ENCODE data around the gene MAPK10.
A peak's percentile ranks its signal among the peaks of the same experiment; 100 is the strongest.
"Not testable (repeated sequence)": the region's sequence is repeated elsewhere in the genome, so short reads cannot be mapped to it uniquely, and the experiment has no call there.

The MAPK10 gene

GRCh38 chr4:86174506-86174905, 185.3 kb downstream of the MAPK10 start:
- no peak for DNase-seq

GRCh38 chr4:86168335-86168734, 191.5 kb downstream of the MAPK10 start:
- not testable (repeated sequence) for DNase-seq

DNA sequence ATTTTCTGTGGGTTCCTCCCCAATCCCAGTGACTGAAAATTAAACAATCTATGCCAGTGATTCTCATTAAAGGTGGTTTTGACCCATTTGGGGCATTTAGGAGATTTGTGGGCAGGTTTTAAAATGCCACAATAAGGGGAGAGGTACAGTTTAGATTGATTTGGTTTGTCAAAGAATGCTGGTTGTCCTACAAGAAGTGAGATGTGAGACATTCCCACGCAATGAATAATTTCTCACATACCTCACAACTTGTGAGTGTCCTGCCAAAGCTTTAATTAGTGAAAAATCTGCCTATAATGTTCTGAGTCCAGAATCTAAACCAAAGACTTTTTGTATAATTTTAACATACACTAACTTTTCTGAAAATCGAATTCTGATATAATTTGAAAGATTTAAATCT, 199.4 kb downstream of the MAPK10 start:
- no peak for DNase-seq

GRCh38 chr4:86159216-86159615, 200.6 kb downstream of the MAPK10 start:
- no peak for DNase-seq

GRCh38 chr4:86156531-86156930, 203.3 kb downstream of the MAPK10 start:
- DNase-seq: no peak

GRCh38 chr4:86155766-86156165, 204.1 kb downstream of the MAPK10 start:
- no peak for DNase-seq

DNA sequence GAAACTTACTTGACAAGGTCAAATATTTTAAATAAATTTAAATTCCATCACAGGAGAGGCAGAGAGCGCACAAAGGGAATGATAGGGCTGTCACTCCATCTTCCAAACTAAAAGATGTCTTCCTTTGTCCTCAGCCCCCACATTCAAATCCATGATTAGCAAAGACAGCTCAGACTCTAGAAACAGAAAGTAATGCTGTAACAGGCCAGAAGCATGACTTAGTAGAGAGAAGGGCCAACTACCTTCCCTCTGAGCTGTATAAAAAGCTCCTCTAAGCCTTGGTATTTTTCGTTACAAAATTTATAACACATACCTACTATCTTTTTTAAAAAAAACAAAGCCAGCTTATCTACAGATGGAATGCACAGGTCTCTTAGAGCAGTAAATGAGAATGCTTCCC, 207.4 kb downstream of the MAPK10 start:
- DNase-seq: no peak

DNA sequence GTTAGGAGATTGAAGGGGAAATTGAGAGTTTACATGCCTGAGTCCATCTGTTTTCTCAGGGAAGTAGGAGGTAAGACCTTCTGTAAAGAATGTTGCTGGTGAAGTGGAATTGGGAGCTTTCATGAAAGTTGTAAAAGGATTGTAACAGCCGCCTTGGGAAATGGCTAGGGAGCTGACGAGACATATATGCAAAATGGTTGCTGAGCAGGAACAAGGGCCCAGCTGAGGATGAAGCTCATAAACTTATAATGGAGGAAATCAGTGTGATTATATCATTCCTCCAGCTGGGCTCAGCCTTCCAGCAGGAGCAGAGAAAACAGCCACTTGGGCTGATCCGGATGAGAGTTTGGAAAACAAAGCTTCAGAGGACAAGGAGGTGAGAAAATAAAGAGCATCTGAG, 208.7 kb downstream of the MAPK10 start:
- DNase-seq: no peak

GRCh38 chr4:86141161-86141560, 218.7 kb downstream of the MAPK10 start:
- DNase-seq: peak; percentile 60

DNA sequence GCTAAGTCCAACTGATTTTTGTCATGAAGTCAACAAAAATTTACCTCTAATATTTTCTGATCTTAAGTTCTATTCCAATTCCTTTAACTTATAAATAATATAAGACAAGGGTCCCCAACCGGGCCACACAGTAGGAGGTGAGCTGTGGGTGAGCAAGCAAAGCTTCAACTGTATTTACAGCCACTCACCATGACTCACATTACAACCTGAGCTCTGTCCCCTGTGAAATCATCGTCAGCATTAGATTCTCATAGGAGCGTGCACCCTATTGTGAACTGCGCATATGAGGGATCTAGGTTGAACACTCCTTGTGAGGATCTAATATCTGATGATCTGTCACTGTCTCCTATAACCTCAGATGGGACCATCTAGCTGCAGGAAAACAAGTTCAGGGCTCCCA, 227.4 kb downstream of the MAPK10 start:
- DNase-seq: no peak

DNA sequence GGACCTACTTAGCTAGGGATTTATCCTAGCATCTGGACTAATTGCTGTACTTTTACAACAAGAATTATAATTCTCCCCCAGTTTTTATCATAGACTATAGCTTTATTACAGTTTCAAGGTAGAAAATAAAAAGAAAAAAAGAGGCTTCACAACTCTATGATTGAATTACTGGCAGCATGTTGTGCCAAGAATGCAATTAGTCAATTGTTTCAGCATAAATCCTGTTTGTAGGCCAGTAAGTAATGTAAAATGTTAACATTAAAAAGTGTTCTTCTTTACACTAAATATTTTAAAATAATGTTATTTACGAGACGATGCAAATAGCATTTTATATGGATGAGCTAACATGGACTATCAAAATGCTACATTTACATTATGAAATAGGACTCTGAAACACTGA, 228.4 kb downstream of the MAPK10 start:
- DNase-seq: no peak

- DNase-seq: no peak
These were observed 229.5 kb downstream of the MAPK10 start for GRCh38 chr4:86130160-86130933.

GRCh38 chr4:86129546-86129945, 230.3 kb downstream of the MAPK10 start:
- DNase-seq: no peak

DNA sequence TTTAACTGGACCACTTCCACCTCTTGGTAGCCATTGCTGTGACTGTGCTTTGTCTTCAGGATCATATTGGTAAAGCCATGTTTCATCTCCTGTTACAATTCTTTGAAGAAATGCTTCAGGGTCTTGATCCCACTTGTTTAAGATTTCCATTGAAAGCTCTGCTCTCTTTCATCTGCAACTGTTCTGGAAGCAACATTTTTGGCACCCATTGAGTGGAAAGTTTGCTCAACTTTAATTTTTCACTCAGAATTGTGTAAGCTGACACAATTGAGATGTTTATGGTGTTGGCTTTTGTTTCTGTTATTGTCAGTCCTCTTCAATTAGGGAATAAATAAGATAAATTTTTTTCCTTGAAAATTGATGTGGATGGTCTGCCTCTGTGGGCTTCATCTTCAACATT, 237.4 kb downstream of the MAPK10 start:
- no peak for DNase-seq

DNA sequence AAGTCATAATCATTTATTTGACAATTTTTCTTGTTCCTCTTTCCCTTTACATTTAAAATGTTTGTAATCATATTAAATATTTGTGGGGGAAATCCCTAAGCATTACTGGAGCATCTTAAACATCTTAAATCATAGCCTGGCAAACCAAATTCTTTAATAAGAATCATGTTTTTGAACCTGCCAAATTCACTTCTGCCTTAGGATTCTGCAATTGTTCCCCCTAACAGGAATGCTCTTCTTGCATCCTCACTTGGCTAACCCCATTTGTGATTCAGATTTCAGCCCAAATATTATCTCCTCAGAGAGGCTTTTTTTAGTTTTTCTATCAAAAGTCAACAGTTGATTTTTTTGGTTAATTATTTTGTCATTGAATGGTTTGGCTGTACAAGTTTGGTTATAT, 241.1 kb downstream of the MAPK10 start:
- no peak for DNase-seq

DNA sequence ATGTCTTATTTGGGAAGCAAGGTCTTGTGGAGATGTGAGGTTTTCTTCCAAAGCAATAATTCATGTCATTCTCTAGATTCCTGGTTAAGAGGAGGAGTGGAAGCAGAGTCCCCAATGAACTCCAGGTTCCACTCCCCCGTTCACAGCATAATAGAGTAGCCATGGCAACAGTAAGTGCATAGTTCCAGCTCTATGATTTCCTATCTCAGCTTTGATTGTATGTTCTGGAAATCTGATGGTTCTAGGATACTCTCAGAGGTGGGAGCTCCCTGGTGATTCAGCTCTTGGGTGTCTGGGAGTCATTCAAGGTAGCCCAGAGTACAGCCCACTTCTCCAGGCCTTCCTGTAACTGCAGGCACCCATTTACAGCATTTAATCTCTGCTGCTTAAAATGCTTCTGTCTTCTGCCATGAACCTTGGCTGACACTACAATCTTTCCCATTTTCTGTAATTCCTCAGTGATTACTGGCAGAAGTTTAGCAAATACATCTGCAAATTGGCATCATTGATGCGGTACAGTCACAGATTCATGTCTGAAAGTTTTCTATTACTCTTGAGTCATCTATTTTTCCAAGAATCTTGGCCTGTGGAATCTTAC, 242.0 kb downstream of the MAPK10 start:
- peak; percentile 96 for DNase-seq

DNA sequence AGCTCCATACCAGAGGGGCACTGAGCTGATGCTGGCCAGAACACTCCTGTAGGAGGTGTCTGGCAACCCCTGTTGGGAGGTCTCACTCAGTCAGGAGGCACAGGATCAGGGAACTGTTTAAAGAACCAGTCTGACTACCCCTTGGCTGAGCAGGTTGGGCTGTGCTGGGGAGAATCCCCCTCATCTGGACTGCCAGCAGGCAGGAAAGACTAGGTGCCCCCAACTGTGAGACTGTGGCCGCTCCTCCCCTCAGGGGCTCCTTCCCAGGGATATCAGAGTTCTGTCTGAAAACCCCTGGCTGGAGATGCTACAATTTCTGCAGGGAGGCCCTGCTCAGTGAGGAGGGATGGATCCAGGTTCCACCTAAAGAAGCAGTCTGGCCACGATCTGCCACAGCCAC, 245.3 kb downstream of the MAPK10 start:
- no peak for DNase-seq

DNA sequence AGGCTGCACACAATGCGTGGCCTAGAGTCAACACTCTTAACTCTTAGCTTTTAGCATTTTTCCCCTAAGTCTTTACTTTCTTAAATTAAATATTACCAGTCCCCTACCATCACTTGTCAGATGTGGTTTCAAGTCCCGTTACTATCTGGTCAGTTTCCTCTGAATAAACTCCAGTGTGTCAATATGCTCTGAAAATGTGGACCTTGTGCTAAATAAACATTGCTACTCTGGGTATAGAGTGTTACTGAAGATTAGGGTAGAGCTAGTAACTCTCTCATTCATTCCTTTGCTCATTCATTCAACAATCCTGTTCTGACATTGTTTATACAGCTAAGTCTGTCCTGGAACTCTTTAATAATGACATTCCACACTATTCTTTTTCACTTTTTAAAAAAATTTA, 251.0 kb downstream of the MAPK10 start:
- DNase-seq: no peak

- DNase-seq: no peak
These were observed 251.7 kb downstream of the MAPK10 start for GRCh38 chr4:86108137-86108536.

DNA sequence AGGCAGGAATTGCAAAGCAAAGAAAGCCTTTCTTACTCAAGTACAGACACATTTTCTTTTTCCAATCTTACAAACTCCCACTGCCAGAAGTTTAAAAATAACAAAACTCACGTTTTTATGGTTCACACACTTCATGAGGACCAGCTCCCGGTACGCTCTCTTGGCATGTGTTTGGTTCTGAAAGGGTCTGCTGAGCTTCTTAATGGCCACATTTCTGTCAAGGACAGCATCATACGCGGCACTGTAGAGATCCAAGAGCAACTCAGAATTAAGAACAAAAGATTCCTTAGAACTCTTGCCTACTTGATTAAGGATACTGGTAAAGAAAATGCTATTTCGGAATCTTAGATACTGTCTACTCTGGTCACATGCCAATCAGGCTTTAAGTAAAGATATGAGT, 252.7 kb downstream of the MAPK10 start:
- no peak for DNase-seq

GRCh38 chr4:86106475-86106874, 253.4 kb downstream of the MAPK10 start:
- DNase-seq: no peak

DNA sequence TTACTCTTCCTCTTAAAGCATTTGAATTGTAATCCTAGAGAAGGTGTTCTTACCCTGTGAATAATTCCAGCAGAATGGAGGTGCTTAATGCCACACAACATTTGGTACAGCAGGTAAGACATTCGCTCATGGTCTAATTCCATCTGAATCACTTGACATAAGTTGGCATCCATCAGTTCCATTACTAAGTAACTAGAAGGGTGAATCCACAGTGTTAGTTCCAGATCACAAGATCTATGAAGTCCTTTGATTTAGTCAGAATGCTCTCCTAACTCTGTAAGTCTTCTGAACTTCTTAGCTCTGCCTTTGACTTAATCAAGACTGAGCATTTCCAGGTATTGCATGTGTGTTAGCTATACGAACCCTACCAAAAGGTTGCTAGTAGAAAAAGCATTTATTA, 258.0 kb downstream of the MAPK10 start:
- no peak for DNase-seq

GRCh38 chr4:86101410-86101809, 258.4 kb downstream of the MAPK10 start:
- DNase-seq: no peak

DNA sequence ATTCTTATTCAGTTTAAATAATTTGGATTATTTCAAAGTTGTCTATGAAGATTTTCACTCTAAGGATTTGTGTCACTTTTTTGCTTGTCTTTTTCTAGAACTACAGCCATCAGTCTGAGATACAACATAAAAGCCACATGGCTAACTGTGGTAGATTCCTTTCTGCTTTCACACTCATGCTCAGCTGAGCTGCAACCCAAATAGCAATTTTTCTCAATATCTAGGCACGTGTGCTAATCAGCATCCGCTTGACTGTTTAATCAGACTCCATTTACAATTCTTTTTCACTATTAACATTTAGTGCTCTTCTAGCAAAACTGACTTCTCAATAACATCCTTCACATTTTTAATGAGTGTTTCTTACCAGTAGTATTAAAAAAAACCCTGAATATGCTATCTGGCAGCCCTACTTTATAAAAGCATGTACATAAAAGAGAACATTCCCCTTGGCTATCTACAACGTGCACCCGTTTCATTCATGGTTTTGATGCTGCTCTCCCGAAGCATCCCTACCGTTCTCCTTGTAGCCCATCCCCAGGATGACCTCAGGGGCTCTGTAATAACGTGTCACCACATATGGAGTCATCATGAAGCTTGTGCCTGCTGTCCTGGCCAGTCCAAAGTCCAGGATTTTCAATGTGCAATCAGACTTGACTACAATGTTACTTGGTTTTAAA, 259.2 kb downstream of the MAPK10 start:
- no peak for DNase-seq

Data from NCI-H226 (cell line).